NCI-H1105 (cell line): Measurements from ENCODE around the gene TMEM115.
A peak's percentile ranks its signal among the peaks of the same experiment; 100 is the strongest.

Source experiments
- DNase-seq: peaks from one replicate; lab custom pipeline; 2025; lab: John Stamatoyannopoulos, UW

TMEM115 gene

DNA sequence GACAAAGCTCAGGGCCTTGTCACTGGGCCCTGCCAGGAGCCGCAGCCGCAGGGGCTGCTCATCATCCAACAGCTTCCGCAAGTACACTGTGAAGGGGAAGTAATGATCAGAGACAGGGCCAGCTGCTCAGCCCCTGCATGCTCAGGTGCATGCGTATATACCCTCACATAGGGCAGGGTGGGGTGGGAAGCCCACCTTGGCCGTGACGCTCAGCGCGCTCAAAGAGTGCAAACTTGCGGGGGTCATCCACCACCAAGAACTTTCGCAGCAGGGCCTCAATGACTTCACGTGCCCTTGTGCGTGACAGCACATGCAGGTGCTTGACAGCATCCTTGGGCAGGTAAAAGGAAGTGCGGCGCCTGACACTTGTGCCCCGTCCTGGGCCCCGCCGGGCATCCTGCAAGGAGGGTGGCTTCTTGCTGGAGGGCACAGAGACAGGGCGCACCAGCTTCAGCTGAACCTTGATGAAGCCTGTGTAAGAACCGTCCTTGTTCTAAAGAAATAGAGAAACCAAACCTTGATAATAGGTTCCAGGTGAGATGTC lies 27.9 kb downstream of the TMEM115 start:
- no peak for DNase-seq

DNA sequence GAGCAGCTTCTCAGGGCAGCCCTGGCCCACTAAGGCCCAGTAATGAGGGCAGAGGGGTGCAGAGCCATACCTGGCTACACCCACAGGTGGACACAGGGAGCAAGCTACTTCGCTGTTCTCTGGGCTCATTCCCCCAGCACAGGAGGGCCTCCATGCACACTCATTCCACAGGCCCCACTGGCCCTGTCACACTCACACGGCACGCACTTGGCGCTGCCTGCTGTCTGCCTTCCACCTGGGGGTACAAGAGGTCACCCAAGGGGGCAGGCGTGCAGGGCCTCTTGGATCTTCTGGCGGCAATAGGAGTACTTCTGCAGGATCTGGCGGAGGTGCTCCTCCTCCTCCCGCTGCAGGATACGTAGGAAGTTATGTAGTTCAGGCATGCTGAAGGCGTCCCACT lies 29.0 kb downstream of the TMEM115 start:
- DNase-seq = no peak

DNA sequence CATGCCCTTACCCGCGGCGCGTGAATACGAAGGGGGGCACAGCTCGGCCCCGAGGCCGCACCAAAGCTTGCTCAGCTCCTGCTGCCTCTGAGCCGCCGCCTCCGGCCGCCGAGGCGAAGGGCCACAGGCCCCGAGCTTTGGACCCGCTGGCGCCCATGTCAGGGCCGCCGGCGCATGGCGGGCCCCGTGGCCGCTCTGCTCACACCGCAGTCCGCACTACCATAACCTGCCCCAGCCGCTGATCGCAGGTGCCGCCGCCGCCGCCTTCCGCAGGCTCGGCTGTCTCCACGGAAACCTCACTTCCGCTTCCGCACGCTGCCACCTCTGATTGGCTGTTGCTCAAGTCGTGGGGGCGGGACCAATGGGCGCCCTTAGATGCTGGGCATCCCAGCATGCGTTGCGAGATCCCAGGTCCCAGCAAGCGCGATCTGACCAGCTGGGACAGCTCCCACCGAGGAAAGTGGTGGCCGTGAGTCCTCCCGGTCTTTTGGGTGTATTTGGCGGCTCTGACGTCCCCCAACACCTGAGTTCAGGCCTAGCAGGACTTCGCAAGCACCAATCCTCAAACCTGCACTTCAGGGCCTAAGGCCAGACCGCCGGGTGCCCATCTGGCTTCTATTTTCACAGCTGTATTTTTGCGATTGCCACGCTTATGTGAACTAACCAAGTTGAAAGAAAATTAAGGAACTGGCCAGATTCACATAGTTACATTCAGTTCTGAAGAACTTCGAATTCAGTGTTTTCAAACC lies 31.2 kb downstream of the TMEM115 start, which contains the start of gene TUSC2:
TUSC2 (minus strand) TSS at position 281 of the 749 bp plus-strand sequence; CDS start at position 157, 124 bp downstream.
- DNase-seq = peak; percentile 93

DNA sequence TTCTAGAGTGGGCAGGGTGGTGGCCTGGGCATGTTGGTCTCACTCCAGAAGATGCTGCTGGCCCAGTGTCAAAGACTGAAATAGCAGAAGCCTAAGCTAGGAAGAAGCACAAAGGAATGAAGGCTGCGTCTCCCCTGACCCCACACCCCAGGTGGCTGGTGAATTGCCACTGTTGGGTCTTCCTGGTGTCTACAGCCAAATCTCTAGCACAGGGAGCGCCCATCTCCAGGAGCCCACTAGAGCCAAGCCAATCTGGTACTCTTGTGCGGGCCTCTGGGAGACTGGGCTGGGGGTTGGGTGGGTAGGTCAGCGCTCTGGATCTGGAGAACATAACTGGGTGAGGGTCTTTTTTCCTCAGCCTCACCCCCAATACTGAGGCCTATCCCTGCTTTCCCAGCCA lies 32.2 kb downstream of the TMEM115 start:
- DNase-seq = no peak

DNA sequence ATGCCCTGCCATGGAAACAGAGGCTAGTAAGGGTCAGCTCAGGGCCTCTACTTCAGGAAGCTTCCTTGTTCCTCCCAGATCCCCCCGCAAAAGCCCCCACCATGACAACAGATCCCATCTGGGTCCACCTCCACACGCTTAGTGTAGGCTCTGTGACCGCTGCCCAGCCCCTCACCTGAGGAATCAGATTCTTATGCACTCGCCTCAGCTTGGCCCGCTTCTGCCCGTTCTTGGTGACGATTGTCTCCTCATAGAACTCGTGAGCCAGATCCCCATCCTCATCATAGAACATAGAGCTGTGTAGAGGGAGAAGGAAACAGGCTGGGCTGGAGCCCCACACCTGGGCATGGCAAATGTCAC lies 33.2 kb downstream of the TMEM115 start:
- DNase-seq = no peak

DNA sequence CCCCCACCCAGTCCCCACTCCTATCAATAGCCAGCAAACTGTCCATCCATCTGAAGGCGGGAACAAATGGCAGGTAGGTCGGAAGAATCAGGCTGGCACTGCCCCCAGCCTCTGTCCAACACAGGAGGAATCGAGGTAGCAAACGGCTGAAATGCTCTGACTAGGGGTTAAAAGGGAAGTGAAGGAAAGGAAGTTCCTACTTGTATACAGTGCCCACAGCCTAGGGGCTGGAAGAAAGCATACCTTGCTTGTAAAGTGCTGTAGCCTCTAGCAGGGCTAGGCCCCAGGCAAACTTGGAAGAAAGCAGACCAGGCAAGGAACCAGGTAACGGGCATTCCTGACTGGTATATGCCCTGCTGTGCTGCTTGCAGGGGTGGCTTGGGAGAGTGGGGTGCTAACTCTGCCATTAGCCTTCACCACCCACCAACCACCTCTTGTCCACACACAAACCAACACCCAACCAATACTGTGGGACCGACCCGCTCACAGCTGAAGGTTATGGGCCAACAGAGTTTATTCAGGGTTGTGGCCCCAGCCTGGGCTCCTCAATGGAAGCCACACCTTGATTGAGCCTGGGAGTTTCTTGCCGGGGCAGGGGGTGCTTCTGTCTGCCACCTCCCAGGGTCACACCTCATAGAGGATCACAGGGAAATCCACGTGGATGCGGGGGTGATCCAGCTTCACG lies 33.7 kb downstream of the TMEM115 start:
- DNase-seq = no peak

DNA sequence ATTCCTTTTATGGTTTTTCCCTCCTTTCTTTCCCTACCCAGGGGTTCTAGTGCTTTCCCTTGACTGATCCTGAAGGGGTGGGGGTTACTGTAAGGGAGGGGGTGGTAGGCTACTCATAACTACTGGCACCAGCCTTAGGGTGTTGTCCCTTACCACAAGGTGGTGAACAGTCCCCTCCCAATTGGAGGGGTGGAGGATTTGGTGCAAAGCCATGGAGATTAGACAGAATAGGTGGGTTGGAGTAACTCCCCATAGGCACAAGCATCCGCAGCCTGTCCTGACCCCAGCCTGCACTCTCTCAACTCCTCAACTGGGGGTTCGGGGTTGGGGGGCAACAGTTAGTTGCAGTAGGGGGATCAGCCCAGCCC lies 34.2 kb downstream of the TMEM115 start:
- DNase-seq = no peak

DNA sequence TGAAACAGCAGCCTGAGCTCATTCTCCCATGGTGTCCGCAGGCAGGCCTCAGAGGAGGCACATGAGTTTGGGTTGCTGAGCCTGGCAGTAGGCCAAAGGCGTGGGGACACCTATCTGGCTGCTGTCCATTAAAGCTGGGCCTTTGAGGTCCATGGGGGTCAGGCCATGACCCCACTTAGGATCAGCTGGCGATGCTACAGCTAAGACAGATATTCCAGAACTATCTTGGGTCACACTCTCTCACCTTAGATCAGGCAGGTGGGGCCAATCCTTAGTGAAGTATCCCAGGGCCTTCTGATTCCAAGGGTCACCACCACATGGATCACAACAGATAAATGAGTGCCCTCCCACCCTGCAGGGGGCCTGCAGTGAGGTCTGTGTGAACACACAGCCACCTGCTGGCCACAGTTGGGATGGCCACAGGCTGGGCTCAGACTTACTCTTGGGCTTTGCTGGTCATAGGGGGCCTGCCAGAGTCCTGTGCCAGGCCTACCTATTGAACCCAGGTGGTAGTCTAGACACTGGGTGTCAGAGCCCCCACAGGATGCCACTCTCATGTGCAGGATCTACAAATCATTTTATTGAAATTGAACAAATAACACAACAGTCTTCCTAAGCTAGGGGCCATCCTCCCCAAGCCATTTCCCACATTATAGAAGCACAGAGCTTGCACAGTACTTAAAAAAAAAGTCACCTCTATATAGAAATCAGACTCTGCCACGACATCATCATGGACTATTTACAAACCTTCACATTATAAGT lies 34.8 kb downstream of the TMEM115 start:
- DNase-seq = no peak

DNA sequence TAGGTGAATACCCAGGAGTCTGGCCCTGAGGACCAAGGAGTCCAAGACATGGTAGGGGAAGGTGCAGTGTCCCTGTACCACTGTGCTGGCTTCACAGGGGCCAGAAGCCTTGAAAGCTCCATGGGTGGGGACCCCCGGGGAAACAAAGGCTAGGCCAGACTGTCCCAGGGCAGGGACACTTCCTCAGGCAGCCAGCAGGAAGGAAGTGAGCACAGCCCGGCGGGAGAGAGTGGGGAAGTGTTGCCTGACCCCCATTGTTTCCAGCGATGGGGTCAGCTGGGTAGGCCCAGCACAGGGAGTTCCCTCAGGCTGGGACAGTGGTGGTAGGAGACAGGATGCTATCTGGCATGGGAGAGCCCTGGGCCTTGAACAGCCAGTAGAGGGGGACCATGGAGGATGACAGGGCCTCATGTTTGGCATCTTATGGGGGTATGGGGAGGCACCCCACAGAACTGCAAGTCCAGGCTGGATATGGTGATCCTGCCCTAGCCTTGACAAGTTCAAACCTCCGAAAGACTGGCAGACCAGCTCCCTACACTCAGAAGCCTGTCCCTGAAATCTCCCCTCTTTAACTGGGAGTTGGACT lies 35.6 kb downstream of the TMEM115 start:
- no peak for DNase-seq

DNA sequence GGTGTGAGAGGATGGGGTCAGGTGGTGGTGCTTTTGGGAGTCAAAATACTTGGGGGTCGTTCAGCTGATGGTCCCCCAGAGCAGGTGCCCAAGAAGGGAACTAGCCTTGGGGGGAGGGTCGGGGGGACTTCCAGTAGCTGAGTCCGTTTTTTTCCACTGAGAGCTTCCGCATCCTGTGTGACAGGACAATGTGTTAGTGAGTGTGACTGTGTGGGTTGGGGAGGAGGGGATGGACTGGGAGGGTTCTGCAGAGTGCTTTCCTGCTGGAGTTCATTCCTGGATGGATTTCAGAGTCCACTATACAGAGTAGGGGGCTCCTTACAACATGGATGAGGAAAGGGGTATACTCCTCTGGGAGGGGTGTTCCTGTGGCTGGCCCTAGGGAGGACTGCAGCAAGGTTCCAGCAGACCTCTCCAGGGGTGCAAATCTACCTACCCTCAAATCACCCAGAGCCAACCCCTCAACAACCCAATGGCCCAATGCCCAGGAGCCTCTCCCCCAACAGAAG lies 36.2 kb downstream of the TMEM115 start:
- no peak for DNase-seq

DNA sequence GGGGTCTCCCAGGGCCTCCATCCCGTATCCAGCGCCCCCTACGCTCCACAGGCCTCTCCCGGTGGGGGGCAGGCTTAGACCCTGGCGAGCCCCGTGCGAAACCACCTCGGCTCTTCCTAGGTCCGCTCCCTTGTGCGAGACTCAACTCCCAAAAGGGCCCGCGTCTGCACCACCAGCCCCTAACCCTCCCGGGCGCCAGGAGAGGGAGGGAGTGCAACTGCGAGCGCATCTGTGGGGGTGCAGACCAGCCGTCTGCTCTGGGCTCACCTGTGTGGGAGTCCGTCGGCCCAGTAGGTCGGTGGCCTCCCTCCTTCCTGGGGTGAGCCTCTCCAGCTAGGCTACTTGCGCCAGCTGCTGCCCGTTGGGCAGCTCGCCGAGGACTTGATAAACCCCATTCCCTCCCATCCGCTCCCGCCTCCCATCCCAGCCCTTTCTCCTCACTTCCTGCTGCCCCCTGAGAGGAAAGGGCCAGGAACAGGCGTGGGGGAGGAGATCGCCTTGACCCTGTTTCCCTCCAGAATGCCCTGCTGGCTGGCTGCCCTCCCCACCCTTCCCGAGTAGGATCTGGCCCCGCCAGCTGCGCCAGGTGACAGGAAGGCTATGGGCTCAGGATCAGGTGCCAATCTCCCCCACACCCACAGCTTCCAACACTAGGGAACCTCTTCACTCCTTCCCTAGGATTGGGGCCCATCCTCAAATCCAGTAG lies 36.8 kb downstream of the TMEM115 start, which contains the start of gene HYAL2:
HYAL2 (minus strand) TSS at position 360 of the 706 bp plus-strand sequence. CDS start 2,256 bp downstream, outside the sequence.
- DNase-seq = peak; percentile 51

DNA sequence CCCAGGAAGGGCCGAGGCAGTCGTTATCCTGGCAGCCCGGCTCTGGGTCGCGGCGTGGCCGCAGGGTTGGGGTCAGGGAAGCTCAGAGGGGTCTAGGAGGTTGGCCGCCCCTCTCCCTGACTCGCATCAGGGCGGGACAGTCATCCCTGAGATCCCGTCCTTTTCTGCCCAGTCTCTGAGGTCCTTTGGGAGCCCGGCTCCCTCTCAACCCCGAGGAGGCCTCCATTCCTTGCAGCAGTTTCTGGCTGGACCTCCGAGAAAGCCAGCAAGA lies 37.3 kb downstream of the TMEM115 start:
- no peak for DNase-seq

DNA sequence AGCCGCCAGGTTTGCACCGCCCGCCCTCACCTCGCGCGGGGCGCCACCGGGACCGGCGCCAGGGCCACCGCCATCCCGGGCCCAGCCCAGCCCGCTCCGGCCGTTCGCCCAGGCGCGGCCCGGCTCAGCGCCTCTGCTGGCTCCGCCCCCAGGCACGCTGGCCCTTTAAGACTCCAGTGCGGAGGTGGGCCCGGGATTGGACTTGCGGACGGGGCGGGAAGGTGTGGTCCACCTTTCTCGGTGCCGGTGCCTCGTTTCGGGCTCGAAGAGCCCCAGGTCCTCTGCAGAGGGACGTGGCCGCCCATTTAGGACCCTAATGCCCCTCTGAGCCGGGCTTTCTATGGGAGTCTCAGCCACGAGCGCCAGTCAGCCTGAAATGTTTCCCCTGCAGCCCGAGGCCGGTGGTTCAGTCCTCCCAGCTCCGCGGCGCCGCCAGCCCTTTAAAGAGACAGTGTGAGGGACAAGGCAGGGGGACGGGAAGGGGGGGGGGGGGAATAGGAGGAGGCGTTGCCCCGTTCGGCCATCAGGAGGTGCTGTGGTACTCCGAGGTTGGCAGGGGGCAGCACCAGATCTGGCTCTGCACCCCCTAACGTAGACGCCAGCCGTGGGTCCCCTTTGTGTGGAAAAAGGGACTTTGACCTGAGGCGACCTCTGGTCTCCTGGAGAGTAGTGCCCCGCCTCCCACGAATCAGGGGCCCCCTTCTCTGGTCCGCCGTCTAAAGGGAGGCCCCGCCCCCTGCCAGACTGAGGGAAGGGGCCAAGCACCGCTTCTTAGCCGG lies 37.8 kb downstream of the TMEM115 start:
- peak; percentile 79 for DNase-seq

DNA sequence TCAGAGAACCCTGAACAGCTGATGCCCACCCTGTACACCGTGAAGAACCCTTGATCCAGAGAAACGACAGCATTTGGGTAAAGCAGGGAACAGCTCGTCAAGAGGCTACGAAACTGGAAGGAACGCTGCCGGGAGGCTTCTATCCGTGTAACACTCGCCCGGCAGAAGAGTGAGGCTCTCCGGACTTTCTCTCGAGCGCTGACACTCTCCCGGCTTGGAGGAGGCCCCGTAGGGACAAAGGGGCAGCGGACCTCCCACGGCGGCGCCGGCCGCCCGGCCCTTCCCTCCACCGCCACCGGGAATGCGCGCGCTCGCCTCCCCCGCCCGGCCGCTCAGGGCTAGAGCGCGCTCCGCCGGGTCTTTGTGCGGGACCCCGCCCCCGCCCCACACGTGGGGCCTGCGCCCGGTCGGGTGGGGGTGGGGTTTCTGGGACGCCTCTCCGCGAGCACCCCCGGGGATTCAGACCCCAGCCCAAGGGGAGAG lies 38.4 kb downstream of the TMEM115 start:
- peak; percentile 46 for DNase-seq

DNA sequence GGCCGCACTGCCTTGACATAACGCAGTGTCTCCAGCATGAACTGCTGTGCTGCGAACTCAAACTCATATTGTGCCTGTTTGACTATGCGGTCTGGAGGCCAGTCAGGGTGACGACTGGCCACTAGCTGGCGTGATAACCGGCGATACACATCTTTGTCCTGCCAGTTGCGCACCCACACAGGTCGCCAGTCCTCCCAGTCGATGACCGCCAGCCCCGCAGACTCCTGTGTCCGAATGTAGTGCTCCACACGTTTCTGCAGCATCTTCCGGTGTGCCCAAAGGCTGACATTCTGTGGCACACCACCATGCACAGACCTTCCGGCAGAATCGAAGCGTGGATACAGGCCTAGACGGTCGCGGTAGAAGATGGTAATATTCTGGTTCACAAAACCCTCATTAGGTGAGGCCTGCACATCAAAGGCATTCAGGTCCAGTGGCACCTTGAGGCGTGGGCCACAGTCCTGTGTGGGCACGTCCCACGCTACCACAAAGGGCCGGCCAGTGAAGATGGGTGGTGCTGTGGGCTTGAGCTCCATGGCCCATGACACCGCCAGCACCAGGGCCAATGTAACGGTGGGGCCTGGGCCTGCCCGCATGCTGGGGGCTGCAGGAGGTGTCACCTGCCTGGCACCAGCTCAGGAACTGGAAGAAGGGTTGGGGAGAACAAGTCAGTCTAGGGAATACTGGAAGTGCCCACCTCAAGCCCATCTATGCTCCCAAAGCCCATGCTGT lies 39.3 kb downstream of the TMEM115 start:
- no peak for DNase-seq

DNA sequence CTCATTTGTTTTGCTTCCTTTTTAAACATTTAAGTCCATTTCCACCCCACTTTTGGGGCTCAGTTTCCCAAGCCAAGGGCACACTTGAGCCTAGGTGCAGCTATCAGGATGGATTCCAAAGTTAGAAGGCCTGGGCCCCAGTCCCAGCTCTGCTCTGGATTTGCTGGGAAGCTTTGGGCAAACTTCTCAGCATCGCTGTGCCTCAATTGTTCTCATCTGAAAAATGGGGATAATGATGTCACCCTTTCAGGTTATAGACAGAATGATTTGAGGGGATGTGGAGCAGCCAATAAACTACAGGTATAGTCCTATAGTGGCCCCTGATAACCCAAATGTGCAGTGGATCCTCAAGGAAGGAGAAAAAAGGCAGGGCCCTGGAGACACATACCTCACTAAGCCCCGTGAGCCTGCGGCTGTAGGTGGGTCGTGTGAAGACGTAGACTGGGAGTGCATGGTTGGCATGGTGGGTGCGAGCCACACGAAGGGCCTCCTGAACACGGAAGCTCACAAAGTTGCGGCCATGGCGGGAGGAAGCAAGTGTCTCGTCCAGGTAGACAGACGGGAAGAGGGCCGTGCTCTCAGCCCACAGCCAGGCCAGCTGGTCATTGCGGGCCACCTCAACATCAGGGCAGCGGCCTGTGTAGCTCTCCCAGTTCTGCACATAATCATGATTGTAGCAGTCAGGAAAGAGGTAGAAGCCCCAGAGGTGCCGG lies 40.0 kb downstream of the TMEM115 start:
- DNase-seq = no peak

DNA sequence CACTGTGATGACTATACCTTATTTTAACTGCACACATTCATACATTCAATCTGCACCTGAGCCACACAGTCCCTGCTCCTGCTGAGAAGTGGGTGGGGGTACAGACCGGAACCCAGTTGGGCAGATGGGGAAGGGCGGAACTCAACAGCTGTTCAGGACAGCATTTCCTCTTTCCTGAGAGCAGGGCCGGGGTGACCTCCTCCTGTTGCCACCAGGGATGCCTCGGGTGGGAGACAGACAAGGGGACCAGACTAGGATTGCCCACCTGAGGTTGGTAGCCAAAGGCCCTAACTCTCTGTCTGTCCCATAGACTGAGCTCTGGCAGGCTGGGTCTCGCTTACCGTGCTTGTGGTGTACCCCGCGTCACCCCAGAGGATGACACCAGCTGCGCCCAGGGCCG lies 40.7 kb downstream of the TMEM115 start:
- DNase-seq = no peak

DNA sequence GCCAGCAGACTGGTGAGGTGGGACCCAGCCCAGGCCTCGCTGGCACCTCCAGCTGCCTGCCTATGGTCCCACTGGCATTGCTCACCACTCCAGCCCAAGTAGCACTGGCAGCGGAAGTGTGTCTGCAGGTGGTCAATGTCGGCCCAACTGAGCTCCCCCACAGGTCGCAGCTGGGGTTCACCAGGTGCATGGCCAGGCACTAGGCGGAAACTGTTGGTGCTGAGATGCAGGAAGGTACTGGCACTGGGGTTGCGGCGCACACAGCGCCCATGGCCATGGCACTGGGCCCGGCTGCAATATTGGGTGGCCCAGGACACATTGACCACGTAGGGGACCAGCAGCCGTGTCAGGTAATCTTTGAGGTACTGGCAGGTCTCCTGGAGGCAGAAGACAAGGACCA lies 41.2 kb downstream of the TMEM115 start:
- DNase-seq = no peak

DNA sequence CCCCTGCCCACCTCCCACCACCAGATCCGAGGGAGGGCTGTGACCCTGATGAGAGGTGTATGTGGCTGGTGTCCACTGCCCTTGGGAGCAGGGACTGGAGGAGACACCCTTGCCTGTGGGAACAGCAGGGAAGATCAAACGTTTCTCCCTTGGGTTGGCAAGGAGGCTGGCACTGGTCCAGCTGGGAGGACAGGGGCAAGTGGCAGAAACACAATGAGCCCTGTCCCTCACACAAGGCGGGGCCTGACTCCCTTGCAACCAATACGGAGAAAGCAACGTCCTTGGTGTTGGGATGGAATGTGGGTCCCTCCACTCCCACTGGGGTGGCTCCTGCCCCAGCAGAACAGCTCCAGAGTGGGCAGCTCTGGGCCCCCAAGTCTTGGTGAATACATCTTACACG lies 42.0 kb downstream of the TMEM115 start:
- DNase-seq = no peak
